Measurements from ENCODE around the gene SMIM21.

Gene SMIM21

DNA sequence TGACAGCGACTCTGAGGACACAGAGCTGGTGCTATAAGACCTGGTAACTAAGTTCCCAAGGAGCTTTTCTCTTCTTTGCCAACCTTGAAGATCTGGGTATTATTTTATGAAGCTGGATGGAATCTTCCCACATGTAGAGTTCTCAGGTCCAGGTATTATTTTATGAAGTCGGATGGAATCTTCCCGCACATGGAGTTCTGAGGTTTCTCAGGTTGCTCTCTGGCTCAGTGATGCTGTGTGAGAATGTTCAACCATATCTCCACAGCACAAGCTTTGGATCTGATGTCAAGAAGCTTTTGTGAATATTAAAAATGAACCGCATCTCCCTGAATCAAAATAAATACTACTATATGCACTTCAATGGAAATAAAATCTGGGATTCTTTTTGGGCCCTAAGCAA, at the start of gene SMIM21:
Gene SMIM21, minus strand, starts transcription at position 101 of the 400 bp plus-strand sequence. CDS start 140 bp downstream, outside the sequence.
- no peak for DNase-seq

DNA sequence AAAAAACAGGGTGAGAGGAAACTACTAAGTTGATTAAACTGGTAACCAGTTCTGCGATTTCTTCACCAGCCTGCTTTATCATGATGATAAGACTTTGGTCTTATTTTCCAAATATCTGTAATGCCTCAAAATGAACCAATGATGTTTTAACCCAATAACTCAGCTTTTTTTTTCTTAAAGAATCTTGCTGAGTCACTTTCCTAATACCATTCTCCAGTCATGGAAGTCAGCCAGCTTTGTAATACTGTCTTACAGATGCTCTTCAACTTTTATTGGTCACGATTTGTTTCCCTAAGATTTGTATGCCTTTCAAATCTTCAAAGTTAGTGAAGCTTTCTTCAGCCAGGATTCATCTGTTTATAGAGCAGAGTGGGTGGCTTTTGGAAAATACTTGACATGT, 47.7 kb upstream of the SMIM21 start:
- no peak for DNase-seq

DNA sequence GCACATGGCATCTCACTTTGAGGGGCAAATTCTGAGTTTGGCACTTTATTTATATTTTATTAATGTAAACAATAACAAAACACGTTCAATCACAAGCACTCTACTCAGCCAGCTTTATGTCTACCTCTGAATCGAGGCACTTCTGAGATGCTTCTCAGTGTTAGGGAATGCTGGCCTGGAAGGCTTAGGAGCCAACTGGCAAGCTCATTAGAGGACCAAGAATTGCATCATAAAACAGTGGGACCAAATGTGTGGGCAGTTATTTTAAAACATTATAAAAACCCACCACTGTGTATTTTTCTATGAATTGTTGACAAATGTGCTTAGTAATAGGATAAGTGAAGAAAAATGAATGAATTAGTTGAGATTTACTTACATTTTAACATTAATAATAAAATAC, 46.8 kb upstream of the SMIM21 start:
- DNase-seq: no peak

DNA sequence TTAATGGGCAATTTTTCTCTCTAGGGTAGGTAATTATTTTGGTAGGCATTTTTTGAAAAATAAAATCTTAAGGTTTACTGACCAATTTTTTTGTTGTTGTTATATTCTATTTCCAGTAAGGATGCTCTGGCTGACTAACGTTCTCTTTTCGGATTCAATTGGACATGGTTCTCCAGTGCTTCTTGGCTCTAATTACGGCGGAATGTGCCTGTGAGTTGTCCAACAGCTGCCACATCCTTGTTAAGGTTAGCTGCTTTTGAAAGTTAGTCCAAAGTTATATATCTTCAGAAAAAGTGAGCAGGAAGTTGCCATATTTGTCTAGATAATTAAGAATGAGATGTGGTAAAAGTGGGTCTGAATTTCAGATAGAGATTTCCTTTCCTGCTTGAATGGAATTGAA, 45.8 kb upstream of the SMIM21 start:
- no peak for DNase-seq

DNA sequence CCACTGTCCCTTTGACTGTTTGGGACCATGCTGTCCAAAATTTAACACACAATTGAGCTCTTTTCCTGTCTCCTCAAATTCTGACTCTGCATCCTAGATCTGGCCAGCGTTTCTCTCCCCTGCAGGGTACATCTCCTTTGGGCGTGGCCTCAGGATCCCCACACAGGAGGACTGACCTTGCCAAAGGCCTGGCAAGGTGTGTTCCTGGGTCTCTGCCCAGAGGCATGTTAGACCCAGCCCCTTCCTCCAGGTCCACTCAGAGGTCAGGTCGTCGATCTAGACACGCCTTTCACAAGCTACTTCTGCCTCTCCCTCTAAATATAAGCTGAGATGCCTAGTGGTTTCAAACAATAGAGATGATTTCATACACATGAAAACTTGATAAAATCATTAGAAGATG, 45.4 kb upstream of the SMIM21 start:
- DNase-seq: no peak

DNA sequence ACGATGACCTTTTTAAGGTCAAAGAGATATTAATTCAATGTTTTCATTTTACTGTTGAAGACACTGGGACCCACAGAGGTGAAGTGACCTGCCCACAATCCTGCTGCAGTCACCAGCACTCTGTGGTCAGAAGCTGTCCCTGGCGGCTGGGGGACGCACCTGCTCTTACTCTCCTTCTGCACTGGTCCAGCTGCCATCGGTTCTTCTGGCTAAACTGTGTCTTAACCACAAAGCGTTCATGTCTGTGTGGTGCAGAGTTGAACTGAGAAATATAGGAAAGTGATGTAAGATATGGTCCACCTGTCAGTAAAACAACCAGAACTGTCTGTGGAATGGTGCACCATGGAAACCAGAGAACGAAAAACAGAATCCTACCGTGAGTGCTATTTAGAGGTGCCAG, 44.9 kb upstream of the SMIM21 start:
- no peak for DNase-seq

DNA sequence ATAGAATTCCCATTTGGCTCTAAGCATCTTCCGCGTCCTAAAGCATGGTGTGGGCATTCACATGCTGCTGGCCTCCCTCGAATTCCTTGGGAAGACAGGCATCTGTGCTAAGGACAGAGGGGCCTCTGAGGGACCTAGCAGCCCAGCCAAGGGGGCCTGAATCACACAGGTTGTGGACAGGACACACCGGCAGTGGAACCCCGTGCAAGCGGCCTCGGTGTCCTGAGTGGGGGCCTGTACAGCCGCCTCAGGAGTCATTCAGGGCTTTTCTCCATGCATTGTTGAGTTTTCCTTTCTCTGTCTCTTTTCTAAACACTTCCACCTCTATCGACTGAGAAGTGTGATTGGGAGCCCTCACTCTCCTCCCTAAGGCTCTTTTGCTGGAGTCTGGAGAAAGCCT, 44.3 kb upstream of the SMIM21 start:
- DNase-seq: no peak

DNA sequence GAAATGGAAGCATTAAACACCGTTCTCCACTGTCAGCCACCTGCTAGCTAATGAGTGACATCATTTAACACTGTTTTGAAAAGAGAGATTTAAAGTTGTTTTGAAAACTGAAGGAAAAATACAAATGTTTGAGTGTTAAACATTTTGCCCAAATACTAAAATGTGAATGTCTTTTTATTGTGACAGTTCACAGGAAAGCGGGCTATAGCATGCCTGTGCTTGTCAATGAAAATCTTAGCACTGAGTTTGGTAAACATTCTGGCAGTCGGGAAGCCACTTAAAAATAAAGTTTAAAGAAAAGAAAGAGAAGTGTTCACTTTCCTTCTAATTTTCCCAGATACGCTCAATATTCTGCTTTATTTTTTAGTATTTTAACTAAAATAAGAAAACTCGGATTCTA, 40.3 kb upstream of the SMIM21 start:
- no peak for DNase-seq

DNA sequence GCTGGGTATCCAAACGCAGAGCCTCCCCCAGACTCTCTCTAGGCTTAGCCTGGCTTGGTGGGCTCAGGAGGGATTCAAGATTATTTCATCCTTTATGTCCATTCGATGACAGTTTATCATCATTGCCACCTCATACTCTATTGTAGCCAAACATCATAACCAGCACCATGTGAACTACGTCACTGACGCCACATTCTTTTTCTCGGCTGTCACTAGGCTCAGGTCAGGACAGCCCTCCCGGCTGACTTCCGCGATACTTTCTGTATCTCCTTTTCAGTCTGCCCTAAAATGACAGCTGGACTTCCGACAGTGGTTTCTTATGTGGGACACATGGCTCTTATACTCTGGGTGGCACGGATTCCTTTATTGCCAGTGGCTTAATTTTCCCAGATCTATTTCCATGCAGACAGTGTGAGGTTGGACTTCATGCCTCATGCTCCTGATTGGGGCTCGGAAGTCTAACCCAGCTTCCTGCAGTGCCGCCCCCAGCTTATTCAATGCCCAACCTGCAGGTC, 39.8 kb upstream of the SMIM21 start:
- no peak for DNase-seq

DNA sequence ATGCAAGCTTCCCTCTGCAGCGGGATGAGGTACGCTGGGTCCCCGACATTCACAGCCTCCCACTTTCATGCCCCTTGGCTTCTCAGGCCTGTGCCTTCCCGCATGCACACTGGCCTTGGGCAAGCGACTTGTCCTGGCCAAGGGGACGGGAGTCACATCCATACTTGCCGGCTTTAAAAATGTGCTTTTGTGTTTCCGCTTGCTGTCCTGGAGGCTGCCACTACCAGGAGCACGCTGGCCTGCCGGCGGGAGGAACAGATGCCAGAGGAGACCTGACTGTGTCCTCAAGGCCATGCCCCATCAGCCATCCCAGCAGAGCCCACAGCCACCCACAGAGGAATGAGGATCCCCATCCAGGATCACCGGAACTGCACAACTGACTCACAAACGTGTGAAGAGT, 36.9 kb upstream of the SMIM21 start:
- no peak for DNase-seq

DNA sequence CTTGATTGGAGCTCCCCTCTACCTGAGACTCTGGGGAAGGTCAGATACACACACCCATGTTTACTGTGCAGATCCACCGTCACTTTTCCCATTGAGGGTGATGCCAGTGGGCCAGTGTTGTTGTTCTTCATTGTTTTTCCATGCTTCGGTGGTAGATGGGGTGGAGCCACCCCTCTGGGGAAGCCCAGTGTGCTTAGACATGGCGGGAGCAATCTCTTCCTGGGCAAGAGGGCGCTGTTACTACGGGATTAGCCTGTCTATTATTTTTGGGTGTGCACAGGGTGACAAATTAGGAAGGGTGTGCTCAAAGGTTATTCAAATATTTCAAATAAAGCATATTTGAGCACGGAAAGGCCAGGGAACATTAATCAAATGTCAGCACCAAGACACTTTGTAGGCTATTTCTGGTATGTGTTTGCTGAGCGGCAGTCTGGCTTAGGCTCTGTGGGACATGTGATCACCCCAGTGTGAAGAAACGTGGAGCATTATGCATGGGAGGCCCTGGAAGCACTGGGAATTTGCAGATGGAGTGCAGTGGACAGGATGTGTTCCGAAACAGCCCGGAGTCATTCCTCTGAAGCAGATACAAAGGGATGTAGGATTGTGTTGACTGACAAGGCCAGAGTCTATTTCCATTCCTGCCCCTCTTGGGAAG, 34.8 kb upstream of the SMIM21 start:
- DNase-seq: no peak

DNA sequence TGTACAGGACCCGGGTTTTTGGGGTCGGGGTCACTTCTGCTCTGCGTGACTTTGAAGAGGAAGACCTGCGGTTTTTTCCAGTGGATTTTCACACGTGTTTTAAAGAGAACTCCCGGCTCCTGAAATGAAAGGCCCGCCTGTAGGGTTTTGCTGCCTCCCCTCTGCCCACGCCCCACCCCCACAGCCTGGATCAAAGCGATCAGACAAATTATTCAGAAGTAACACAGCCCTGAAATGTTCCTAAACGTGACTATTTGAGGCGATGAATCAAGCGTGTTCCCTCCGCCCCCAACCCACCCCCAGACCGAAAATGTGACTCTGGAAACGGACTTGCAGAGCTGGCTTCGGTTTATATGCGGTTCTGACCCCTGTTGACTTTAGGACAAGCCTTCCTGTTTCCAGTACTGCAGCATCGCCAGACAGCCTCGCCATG, 28.7 kb upstream of the SMIM21 start:
- no peak for DNase-seq

DNA sequence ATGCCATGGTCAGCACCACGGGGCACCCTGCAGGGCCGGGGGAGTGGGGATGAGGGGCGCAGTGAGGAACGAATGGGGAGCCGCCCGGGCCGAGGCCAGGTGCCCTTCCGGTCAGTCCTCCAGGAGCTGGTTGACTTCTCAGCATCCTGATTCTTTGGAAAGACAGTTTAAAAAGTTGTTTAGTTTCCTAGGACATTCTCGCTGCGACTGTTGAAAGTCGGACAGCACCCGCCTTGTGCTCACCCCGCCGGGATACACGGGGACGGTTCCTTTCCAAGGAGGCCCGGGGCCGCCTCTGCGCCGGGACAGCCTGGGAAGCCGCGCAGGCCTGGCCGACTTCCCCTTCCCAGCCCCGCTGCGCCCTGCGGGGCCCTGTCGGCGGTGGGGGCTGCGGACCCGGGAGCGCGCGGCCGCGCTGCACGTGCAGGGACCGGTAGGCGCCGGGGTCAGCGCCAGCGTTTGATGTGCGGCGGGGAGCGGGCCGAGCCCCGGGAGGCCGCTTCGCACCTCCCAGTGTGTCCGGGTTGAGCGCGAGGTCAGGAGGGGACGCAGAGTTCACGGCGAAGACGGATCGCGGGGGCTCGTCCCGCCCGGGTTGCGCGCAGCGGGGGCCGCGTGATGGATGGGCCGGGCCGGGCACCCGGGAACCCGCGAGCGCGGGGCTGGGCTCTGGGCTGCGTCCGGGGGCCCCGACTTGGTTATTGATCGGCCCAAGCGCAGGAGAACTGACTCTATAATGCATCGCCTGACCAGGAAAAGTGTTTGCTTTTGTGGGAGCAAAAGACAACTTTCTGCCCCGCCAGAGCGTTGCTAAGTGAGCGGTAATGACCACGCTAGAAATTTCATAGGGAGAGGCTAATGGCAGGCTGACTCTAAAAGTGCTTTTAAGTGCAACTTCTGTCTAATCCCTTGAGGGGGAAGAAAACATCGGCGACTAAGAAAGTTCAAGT, 28.0 kb upstream of the SMIM21 start:
- DNase-seq: no peak

DNA sequence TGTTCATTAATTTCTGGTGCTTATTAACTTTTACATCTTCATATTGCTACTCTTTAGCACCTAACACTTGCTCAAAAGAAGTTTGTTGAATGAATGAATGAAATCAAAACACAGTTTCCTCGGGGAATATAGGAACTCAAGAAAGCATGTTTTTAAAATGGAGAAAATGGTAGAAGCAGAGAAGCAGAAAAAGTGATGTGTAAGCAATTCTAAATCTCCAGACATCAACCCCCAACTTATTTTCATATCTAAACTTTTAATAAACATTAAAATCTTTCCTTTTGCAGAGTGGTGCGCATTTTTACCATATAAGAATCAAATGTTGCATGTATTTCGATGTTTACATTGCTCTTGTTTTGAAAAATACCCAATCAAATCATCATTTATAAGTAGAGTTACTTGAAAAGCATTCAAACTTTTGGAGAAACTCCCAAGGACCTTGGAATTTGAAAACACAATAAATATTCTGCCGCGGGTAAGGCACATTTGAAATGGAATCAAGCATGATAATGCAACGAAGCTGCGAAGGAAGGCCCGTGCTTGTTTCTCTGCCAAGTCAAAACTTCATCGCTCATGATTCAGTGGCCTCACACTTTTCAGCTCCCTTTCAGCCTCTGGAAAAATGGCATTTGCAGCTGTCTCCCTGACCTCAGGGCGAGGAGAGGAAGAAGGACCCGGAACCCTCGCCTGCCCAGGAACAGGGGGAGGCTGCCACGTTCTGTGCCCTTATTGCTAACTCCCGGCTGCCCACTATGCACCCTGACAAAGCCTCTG, 26.7 kb upstream of the SMIM21 start:
- no peak for DNase-seq

DNA sequence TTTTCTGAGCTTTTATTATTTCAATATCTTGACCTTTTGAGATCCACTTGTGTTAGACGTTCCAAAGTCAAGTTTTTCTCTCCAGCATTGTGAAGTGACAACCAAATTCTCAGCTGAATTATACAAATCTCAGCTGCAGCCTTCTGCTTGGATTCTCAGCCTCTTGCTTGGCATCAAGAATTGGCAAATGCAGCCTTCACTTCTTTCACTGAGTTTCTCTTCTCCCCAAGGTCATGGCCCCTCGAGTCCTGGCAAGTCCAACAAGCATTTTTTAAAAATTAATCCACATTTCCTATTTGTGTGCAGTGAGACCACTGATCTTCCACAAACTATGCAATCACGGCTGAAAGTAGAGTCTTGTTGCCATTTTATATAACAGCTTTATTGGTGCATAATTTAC, 23.4 kb upstream of the SMIM21 start:
- DNase-seq: no peak

DNA sequence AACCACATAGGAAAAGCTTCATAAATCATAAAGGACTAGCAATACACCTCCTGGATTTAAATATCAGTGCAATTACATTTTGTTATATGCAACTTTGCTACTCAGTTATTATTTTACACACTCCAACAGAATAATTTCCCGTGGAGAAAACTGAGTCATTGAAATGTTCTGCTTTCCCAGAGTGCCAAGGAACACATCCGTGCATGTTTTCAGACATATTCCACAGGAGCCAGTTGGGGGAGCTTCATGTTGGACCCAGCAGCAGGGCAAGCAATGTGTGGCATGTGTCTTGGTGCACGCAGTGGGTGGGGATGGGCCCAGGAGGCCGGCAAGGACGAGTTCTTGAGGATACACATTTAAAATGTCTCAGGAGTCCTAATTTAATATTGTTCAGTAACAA, 14.4 kb upstream of the SMIM21 start:
- DNase-seq: no peak

DNA sequence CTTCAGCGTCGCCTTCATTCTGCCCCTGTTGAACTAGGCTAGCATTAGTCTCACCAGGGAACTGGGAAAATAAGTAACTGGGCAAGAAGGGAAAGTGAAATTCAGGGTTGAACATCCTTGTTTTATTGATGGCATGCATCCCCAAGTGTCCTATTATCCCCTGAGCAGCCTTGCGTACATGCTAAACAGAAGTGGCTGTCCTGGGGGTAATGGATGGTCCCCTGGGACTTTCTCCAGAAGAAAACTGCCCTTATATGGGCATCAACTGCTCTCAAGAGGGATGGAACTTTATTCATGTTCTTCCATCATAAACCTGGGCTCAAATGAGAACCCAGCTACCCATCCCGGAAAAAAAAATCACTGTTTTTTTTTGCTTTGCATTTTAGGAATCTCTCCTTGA, 11.8 kb upstream of the SMIM21 start:
- DNase-seq: no peak

DNA sequence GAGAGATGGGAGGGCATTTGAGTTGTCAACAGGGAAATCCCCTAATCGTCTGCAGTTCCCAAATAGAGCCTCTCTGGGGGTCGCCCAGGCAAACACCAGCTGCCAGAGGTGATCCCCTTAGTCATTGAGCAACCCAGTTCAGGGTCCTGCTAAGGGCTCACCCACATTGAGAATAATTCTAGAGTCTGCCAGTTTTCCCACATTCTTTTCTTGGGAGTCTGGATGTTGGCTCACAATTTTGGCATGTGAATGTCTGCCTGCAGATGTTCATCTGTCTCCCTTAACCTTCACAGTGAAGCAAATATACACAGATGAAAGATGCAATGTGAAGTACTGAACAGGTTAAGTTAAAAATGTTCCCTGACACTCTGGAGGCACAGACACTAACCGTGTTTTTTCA, 11.4 kb upstream of the SMIM21 start:
- no peak for DNase-seq

DNA sequence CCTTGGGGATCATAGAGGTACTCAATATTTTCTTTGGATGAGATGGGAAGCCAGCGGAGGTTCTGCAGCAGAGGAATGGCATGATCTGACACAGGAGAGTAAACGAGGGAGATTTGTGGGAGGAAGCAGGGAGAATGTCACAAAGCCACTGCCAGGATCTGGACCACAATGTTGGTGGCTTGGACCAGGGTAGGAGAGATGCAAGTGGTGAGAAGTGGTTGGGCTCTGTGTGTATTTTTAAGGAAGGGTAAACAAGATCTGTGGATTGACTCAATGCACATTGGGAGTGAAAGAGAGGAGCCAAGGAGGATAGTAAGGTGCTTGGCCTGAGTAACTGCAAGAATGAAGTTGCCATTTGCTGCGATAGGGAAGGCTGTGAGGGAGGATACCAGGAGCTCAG, 10.5 kb upstream of the SMIM21 start:
- no peak for DNase-seq

DNA sequence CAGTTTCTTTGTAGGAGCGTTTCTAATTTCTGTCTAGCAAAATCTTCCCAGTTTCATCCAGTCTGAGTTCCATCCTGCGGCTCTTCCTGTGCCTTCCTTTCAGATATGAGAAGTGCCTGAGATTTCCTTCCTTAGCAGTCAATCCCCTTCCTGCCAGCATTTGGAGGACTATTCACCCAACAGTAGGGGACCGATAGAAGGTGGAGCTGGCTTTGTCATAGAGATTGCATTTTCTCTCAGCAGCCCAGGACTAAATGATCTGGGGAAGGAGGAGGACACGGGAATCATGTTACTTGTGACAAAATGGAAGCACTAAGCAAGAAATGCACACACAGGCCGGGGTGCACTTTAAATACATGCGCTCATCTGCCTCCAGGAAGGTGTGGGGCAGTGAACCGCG, 5.6 kb upstream of the SMIM21 start:
- no peak for DNase-seq

DNA sequence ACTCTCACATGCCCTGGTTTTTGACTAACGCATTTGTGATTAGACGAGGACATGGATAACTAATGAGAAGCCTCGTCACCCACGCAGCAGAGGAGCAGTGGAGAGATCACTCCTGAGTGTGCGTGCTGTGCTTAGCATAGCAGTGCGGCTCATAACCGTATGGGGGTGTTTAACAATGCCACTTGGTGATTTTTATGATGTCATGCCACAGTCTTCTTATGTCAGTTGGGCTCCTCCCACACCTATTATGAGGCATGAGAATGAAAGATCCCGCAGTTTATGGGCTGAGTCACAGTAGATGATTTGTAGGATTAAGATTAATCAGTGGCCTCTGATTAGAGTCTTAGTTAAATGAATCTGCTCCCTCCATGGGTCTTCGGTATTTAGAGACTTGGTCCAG, 2.5 kb upstream of the SMIM21 start:
- no peak for DNase-seq

DNA sequence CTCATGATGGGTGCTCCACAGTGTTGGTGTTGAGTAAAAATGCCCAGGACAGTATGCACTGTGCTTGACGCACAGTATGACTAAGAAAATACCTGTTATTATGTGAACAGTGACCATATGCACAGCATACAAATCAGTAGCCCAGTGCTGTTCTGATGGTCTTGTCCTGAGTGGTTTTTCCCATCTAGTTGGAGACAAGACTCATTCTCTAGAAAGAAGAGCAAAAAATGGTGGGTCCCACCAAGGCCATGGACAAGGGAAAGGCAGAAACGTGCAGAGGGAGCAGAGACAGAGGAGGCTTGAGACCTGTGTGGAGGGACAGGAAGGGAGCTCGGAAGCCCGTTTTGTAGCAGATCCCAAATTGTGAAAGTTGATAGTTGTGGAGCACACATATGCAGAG, 987 bp upstream of the SMIM21 start:
- DNase-seq: no peak

DNA sequence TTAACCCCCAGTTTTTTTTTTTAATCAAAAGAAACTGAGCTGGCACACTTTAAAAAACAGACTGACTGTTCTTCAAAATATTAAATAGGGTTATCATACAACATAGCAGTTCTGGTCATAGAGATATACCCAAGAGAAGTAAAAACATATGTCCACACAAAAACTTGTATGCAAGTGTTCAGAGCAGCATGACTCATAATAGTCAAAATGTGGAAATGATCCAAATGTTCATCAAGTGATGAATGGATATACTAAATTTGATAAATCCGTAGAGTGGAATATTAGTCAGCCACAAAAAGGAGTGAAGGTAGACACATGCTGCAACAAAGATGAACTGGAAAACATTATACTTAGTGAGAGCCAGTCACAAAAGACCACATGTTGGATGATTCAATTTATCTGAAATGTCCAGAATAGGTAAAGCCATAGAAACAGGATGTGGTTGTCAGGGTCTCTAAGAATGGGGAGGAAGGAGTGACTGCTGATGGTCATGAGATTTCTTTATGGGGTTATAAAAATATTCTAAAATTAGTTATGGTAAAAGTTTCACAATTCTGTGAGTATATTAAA, 5.1 kb downstream of the SMIM21 start:
- no peak for DNase-seq

Measured in GF-D8 (cell line).